Fibroblast of skin of right biceps (primary cell): ENCODE measurements around the gene RNF115.
"Not testable (repeated sequence)": the region's sequence is repeated elsewhere in the genome, so short reads cannot be mapped to it uniquely, and the experiment has no call there.

Source experiments
- DNase-seq: peaks from one replicate; pipeline ENCODE4 v3.0.0-alpha.2; 2013

The RNF115 gene

GRCh38 chr1:145771056-145771455, 52.8 kb downstream of the RNF115 start:
- no peak for DNase-seq

- not testable (repeated sequence) for DNase-seq
These were observed 55.9 kb downstream of the RNF115 start for GRCh38 chr1:145768004-145768403.

- DNase-seq = not testable (repeated sequence)
These were observed 57.0 kb downstream of the RNF115 start for GRCh38 chr1:145766926-145767325.

- DNase-seq = not testable (repeated sequence)
These were observed 58.1 kb downstream of the RNF115 start for GRCh38 chr1:145765585-145766360.

GRCh38 chr1:145765127-145765526, 58.8 kb downstream of the RNF115 start:
- DNase-seq = not testable (repeated sequence)

- DNase-seq = not testable (repeated sequence)
These were observed 59.5 kb downstream of the RNF115 start for GRCh38 chr1:145764231-145764940.

- DNase-seq = not testable (repeated sequence)
These were observed 61.9 kb downstream of the RNF115 start for GRCh38 chr1:145762001-145762400.

GRCh38 chr1:145761498-145761897, 62.4 kb downstream of the RNF115 start:
- not testable (repeated sequence) for DNase-seq

GRCh38 chr1:145760395-145760949, 63.4 kb downstream of the RNF115 start:
- DNase-seq = not testable (repeated sequence)

- no peak for DNase-seq
These were observed 64.2 kb downstream of the RNF115 start for GRCh38 chr1:145759721-145760120.

- no peak for DNase-seq
These were observed 65.3 kb downstream of the RNF115 start for GRCh38 chr1:145758575-145758974.

GRCh38 chr1:145758116-145758515, 65.8 kb downstream of the RNF115 start:
- no peak for DNase-seq

- peak; percentile 12 for DNase-seq
These were observed 66.5 kb downstream of the RNF115 start for GRCh38 chr1:145757420-145757819.

- DNase-seq = peak; percentile 97
These were observed 72.3 kb downstream of the RNF115 start for GRCh38 chr1:145751491-145752037.

- peak; percentile 7 for DNase-seq
These were observed 73.5 kb downstream of the RNF115 start for GRCh38 chr1:145750426-145750825.

- no peak for DNase-seq
These were observed 76.3 kb downstream of the RNF115 start for GRCh38 chr1:145747398-145748247.

- peak; percentile 65 for DNase-seq
These were observed 83.6 kb downstream of the RNF115 start for GRCh38 chr1:145740269-145740668.

- DNase-seq = no peak
These were observed 87.7 kb downstream of the RNF115 start for GRCh38 chr1:145736191-145736590.

GRCh38 chr1:145730900-145731299, 93.0 kb downstream of the RNF115 start:
- no peak for DNase-seq

GRCh38 chr1:145730467-145730866, 93.4 kb downstream of the RNF115 start:
- DNase-seq = no peak

- DNase-seq = peak; percentile 71
These were observed 94.0 kb downstream of the RNF115 start for GRCh38 chr1:145729666-145730436.

- peak; percentile 48 for DNase-seq
These were observed 94.7 kb downstream of the RNF115 start for GRCh38 chr1:145729196-145729595.
